GM12864 (cell line): Measurements from ENCODE around the gene PRDM11.
"Not testable (repeated sequence)": the region's sequence is repeated elsewhere in the genome, so short reads cannot be mapped to it uniquely, and the experiment has no call there.

Experiments
- DNase-seq: peaks from one replicate; pipeline ENCODE4 v3.0.0-alpha.2; 2011; ENCODE audit warnings: low read depth
- H3K4me3 ChIP-seq: 2 replicates; pipeline ENCODE4 v1.5.1; 2011; ENCODE audit warnings: mild to moderate bottlenecking, low read depth, low read length, control low read depth
- CTCF ChIP-seq: IDR thresholded peaks from 2 replicates; pipeline ENCODE4 v1.5.1; 2011; ENCODE audit warnings: low read depth, mild to moderate bottlenecking, moderate library complexity, low read length, control low read depth, inconsistent platforms; ENCODE audit errors: missing control alignments

The PRDM11 gene

GRCh38 chr11:45107029-45107428 is 39.4 kb upstream of the PRDM11 start:
- TF ChIP-seq CTCF = no peak
- DNase-seq = no peak
- H3K4me3 ChIP-seq = no peak overlapping the region

- TF ChIP-seq CTCF = no peak
- no peak overlapping the region for H3K4me3 ChIP-seq
- DNase-seq = no peak
Measured at GRCh38 chr11:45108070-45109064, 38.1 kb upstream of the PRDM11 start.

GRCh38 chr11:45109400-45109799 is 37.0 kb upstream of the PRDM11 start:
- no peak for TF ChIP-seq CTCF
- no peak overlapping the region for H3K4me3 ChIP-seq
- no peak for DNase-seq

GRCh38 chr11:45110562-45110961 is 35.9 kb upstream of the PRDM11 start:
- peak; percentile 40 for DNase-seq
- TF ChIP-seq CTCF = peak; percentile 73
- H3K4me3 ChIP-seq = no peak overlapping the region

- no peak for DNase-seq
Measured at GRCh38 chr11:45113807-45114206, 32.6 kb upstream of the PRDM11 start.

GRCh38 chr11:45127836-45128235 is 18.6 kb upstream of the PRDM11 start:
- not testable (repeated sequence) for DNase-seq, H3K4me3 ChIP-seq

More at GRCh38 chr11:45113807-45114206, 32.6 kb upstream of the PRDM11 start:
- no peak overlapping the region for H3K4me3 ChIP-seq
- no peak for TF ChIP-seq CTCF

- no peak overlapping the region for H3K4me3 ChIP-seq
- DNase-seq = no peak
- TF ChIP-seq CTCF = no peak
Measured at GRCh38 chr11:45133878-45134277, 12.6 kb upstream of the PRDM11 start.
